Activated CD8-positive, alpha-beta T cell treated with anti-CD3 and anti-CD28 coated beads, Interleukin-2, amount 10 ng/mL, durations not matched to agents 7 days and 5 days (primary cell): ENCODE data around the gene ACSL1. TPM values are rescaled to one million over a fixed set of nuclear protein-coding genes. Genes with fewer than 3 reads are reported as not detected.

Experiments used
- ATAC-seq: fragments of 150-1000 bp; cut with Tn5 transposase; one replicate; pipeline ENCODE4 v1.10.0; 2021; ENCODE audit warnings: moderate library complexity
- CTCF ChIA-PET: fragments of 350-600 bp; sonication (Branson Sonifier 250); formaldehyde crosslinking; loops from one replicate; lab custom pipeline; 2021; ENCODE audit warnings: antibody characterized with exemption; lab: Charles Lee
- POLR2A ChIA-PET: fragments of 350-600 bp; sonication (Branson Sonifier 250); formaldehyde crosslinking; loops from one replicate; lab custom pipeline; 2021; ENCODE audit warnings: antibody characterized with exemption; lab: Charles Lee
- DNase-seq: peaks from one replicate; pipeline ENCODE4 v3.0.0-alpha.2; 2020
- H3K27ac Mint-ChIP-seq: one replicate; pipeline ENCODE4 v1.8.0; 2021; ENCODE audit warnings: mild to moderate bottlenecking, mixed read lengths
- H3K27me3 Mint-ChIP-seq: one replicate; pipeline ENCODE4 v1.8.0; 2021; ENCODE audit warnings: low read depth, mixed read lengths
- H3K36me3 Mint-ChIP-seq: one replicate; pipeline ENCODE4 v1.8.0; 2021; ENCODE audit warnings: low read depth, mixed read lengths
- H3K4me1 Mint-ChIP-seq: one replicate; pipeline ENCODE4 v1.8.0; 2021; ENCODE audit warnings: low read depth, mixed read lengths
- H3K4me3 Mint-ChIP-seq: one replicate; pipeline ENCODE4 v1.8.0; 2021; ENCODE audit warnings: mild to moderate bottlenecking, mixed read lengths
- H3K9me3 Mint-ChIP-seq: one replicate; pipeline ENCODE4 v1.8.0; 2022; ENCODE audit warnings: mixed read lengths; ENCODE audit not compliant: insufficient read depth
- total RNA-seq, 2 experiments: library from RNA; stranded (reverse); gene quantifications; one replicate each; pipeline ENCODE4 v1.2.3, GENCODE V29; 2021

The ACSL1 gene
- total RNA-seq, 2 experiments from 2014 or later = 7.5 to 8.7 TPM

- POLR2A ChIA-PET = no interaction called here
- CTCF ChIA-PET = no interaction called here
- H3K27ac Mint-ChIP-seq = no peak overlapping the region
- H3K27me3 Mint-ChIP-seq = no peaks in the 10 kb centered on the region
- H3K36me3 Mint-ChIP-seq = no peaks in the 10 kb centered on the region
- H3K4me1 Mint-ChIP-seq = peaks cover 2% of the 10 kb centered on the region
- no peak for DNase-seq
- no peaks in the 10 kb centered on the region for H3K9me3 Mint-ChIP-seq
- no peak overlapping the region for H3K4me3 Mint-ChIP-seq
- ATAC-seq = no peak
Measured at GRCh38 chr4:184808713-184809050, 17.1 kb downstream of the ACSL1 start.

- H3K27ac Mint-ChIP-seq = no peak overlapping the region
- DNase-seq (no peak), ATAC-seq (no peak)
- POLR2A ChIA-PET = no interaction called here
- no peaks in the 10 kb centered on the region for H3K9me3 Mint-ChIP-seq
- H3K4me1 Mint-ChIP-seq = peaks cover 2% of the 10 kb centered on the region
- H3K36me3 Mint-ChIP-seq = no peaks in the 10 kb centered on the region
- no peaks in the 10 kb centered on the region for H3K27me3 Mint-ChIP-seq
- CTCF ChIA-PET = interaction anchor here (1.4 kb wide), 1 partner anchor 10 kb away, joined by 4 read pairs; no protein-coding TSS in a partner anchor
- no peak overlapping the region for H3K4me3 Mint-ChIP-seq
Measured at GRCh38 chr4:184807797-184808712, 17.7 kb downstream of the ACSL1 start.

GRCh38 chr4:184807256-184807655, 18.5 kb downstream of the ACSL1 start:
- H3K4me3 Mint-ChIP-seq = no peak overlapping the region
- no peak overlapping the region for H3K27ac Mint-ChIP-seq
- peaks cover 2% of the 10 kb centered on the region for H3K4me1 Mint-ChIP-seq
- ATAC-seq = no peak
- no peaks in the 10 kb centered on the region for H3K9me3 Mint-ChIP-seq
- H3K27me3 Mint-ChIP-seq = no peaks in the 10 kb centered on the region
- H3K36me3 Mint-ChIP-seq = no peaks in the 10 kb centered on the region
- DNase-seq = no peak
- ChIA-PET CTCF (interaction anchor here (1.4 kb wide), 1 partner anchor 11 kb away, joined by 4 read pairs; no protein-coding TSS in a partner anchor), POLR2A (no interaction called here)

GRCh38 chr4:184806711-184807110, 19.1 kb downstream of the ACSL1 start:
- ATAC-seq (no peak), DNase-seq (no peak)
- Mint-ChIP-seq H3K36me3 (no peaks in the 10 kb centered on the region), H3K27me3 (no peaks in the 10 kb centered on the region), H3K4me1 (peaks cover 2% of the 10 kb centered on the region), H3K9me3 (no peaks in the 10 kb centered on the region), H3K4me3 (no peak overlapping the region), H3K27ac (no peak overlapping the region)
- CTCF ChIA-PET = interaction anchor here (1.4 kb wide), 1 partner anchor 12 kb away, joined by 4 read pairs; no protein-coding TSS in a partner anchor
- POLR2A ChIA-PET = no interaction called here

GRCh38 chr4:184806229-184806550, 19.6 kb downstream of the ACSL1 start:
- H3K27me3 Mint-ChIP-seq = no peaks in the 10 kb centered on the region
- H3K4me1 Mint-ChIP-seq = peaks cover 2% of the 10 kb centered on the region
- DNase-seq (no peak), ATAC-seq (no peak)
- POLR2A ChIA-PET = no interaction called here
- no peak overlapping the region for H3K27ac Mint-ChIP-seq
- no peak overlapping the region for H3K4me3 Mint-ChIP-seq
- CTCF ChIA-PET = interaction anchor here (1.4 kb wide), 1 partner anchor 12 kb away, joined by 4 read pairs; no protein-coding TSS in a partner anchor
- H3K36me3 Mint-ChIP-seq = no peaks in the 10 kb centered on the region
- no peaks in the 10 kb centered on the region for H3K9me3 Mint-ChIP-seq

DNA sequence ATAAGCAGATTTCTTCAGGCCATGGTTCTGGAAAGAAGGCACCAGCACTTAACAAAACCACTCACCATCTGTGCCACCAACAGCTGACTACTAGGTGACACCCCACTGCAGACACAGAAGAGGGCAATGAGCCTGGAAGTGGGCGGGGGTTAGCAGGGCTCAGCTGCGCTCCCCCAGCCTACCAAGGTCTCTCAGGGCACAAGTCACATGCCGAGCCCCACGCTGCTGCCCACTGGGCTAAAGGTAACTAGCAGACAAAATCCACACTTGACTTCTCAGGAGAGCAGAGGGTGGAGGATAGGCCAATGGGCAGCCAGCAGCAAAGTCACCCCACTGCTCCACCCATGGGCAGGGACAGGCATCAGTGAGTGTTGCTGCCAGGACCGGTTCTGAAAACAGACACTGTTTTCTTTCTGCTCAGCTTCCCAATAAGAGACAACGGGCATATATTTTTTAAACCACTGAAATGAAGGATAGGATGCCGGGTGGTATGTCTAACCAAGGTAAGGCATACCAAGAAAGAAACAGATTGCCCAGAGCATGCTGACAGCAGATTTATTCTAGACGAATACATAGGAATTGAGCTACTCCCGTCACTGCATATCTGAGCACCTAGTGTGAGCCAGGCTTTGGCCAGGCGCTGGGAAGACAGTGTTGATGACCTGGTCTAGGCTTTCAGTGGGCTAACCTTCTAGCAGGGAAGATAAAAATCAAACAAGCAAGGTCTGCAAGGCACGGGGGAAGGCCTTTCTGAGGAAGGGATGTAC, 20.1 kb downstream of the ACSL1 start:
- DNase-seq (no peak), ATAC-seq (no peak)
- POLR2A ChIA-PET = no interaction called here
- Mint-ChIP-seq H3K9me3 (no peaks in the 10 kb centered on the region), H3K27ac (no peak overlapping the region), H3K4me1 (peaks cover 2% of the 10 kb centered on the region), H3K4me3 (no peak overlapping the region), H3K27me3 (no peaks in the 10 kb centered on the region), H3K36me3 (no peaks in the 10 kb centered on the region)
- CTCF ChIA-PET = no interaction called here

GRCh38 chr4:184804621-184805020, 21.1 kb downstream of the ACSL1 start:
- ChIA-PET POLR2A (interaction anchor here (0.7 kb wide), 1 partner anchor 92 kb away, joined by 3 read pairs; no protein-coding TSS in a partner anchor), CTCF (no interaction called here)
- H3K36me3 Mint-ChIP-seq = no peaks in the 10 kb centered on the region
- H3K4me3 Mint-ChIP-seq = no peak overlapping the region
- H3K9me3 Mint-ChIP-seq = no peaks in the 10 kb centered on the region
- no peaks in the 10 kb centered on the region for H3K4me1 Mint-ChIP-seq
- no peak for ATAC-seq
- H3K27me3 Mint-ChIP-seq = no peaks in the 10 kb centered on the region
- H3K27ac Mint-ChIP-seq = no peak overlapping the region
- DNase-seq = no peak

- POLR2A ChIA-PET = no interaction called here
- Mint-ChIP-seq H3K4me1 (no peaks in the 10 kb centered on the region), H3K27ac (no peak overlapping the region), H3K9me3 (no peaks in the 10 kb centered on the region), H3K27me3 (no peaks in the 10 kb centered on the region), H3K4me3 (no peak overlapping the region), H3K36me3 (no peaks in the 10 kb centered on the region)
- CTCF ChIA-PET = no interaction called here
- ATAC-seq (no peak), DNase-seq (no peak)
Measured at GRCh38 chr4:184803874-184804273, 21.9 kb downstream of the ACSL1 start.

DNA sequence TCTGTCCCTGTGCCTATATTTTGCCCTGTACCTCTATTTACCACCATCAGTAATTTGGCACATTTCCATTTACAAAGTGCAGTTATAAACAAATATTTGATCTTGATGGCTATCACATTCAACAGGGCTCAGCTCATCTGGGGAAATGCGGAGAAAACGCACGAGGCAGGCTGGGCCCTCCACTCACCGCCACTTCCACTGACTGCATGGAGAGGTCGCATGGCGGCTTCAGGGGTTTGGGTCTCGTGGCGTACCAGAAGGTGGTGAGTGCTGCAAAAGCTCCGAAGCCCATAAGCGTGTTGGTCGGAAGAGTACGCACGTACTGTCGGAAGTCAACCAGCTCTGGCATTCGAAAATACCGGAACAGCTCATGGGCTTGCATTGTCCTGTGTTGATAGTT, 22.6 kb downstream of the ACSL1 start:
- H3K4me3 Mint-ChIP-seq = no peak overlapping the region
- no peaks in the 10 kb centered on the region for H3K36me3 Mint-ChIP-seq
- no peak for DNase-seq
- H3K27ac Mint-ChIP-seq = no peak overlapping the region
- ChIA-PET POLR2A (no interaction called here), CTCF (no interaction called here)
- H3K9me3 Mint-ChIP-seq = no peaks in the 10 kb centered on the region
- no peak for ATAC-seq
- no peaks in the 10 kb centered on the region for H3K27me3 Mint-ChIP-seq
- peaks cover 1% of the 10 kb centered on the region for H3K4me1 Mint-ChIP-seq

DNA sequence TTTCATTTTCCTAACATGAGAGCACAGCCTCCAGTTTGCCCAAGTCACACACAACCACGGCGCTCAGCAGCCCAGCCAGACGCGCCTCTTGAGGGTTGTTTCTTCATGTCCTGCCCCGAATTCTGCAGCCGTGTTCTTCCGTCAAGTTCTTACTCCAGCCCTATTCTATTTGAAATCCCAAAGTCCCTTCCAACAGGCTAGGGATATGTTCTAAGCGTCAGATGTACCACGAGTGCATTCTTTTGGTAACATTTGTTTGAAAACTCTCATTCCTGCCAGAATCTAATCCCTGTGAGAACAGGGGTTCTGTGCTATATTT, 23.1 kb downstream of the ACSL1 start:
- Mint-ChIP-seq H3K9me3 (no peaks in the 10 kb centered on the region), H3K36me3 (no peaks in the 10 kb centered on the region), H3K4me1 (peaks cover 6% of the 10 kb centered on the region), H3K27me3 (no peaks in the 10 kb centered on the region), H3K27ac (no peak overlapping the region), H3K4me3 (no peak overlapping the region)
- DNase-seq (no peak), ATAC-seq (no peak)
- ChIA-PET CTCF (no interaction called here), POLR2A (no interaction called here)

GRCh38 chr4:184801781-184802696, 23.7 kb downstream of the ACSL1 start:
- no peak overlapping the region for H3K4me3 Mint-ChIP-seq
- DNase-seq (no peak), ATAC-seq (no peak)
- ChIA-PET CTCF (interaction anchor here (0.6 to 1.0 kb wide), 2 partner anchors 10 to 11 kb away, joined by 3 to 4 read pairs; no protein-coding TSS in a partner anchor), POLR2A (no interaction called here)
- no peaks in the 10 kb centered on the region for H3K9me3 Mint-ChIP-seq
- H3K36me3 Mint-ChIP-seq = no peaks in the 10 kb centered on the region
- H3K27ac Mint-ChIP-seq = no peak overlapping the region
- no peaks in the 10 kb centered on the region for H3K27me3 Mint-ChIP-seq
- peaks cover 11% of the 10 kb centered on the region for H3K4me1 Mint-ChIP-seq
